GM11168 (cell line): ENCODE data around the gene SKOR1.

Experiments
- in situ Hi-C: fragments of 300-500 bp; cut with MboI; formaldehyde crosslinking; loops from one replicate; pipeline ENCODE4 v1.12.0; 2022; ENCODE audit warnings: low sequenced_read_pairs; ENCODE audit not compliant: unreplicated experiment

Gene SKOR1

DNA sequence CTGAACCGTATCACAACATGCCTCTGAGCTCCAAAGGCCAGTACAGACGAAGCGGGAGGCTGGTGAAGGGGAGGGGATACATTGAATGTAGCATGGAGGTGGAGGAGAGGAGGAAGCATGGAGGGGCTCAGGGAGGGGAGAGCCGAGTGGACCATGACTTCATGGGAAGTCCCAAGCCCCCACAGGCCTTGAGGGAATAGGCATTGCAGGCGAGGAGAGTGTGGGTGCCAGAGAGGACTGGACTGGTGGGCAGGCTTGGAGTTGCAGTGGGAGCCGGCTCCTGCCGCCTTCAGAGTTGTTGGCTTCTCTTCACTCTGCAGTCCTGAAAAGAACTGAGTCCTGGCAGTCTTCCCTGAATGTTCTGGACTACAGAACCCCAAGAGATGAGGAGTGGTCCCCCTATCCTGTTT, 17.8 kb downstream of the SKOR1 start:
- in situ Hi-C loops: no loop called here

GRCh38 chr15:67843571-67844387, 18.5 kb downstream of the SKOR1 start:
- in situ Hi-C loops: no loop called here

- in situ Hi-C loops: no loop called here
Measured at GRCh38 chr15:67845974-67846373, 20.7 kb downstream of the SKOR1 start.

- in situ Hi-C loops: no loop called here
Measured at GRCh38 chr15:67849538-67849937, 24.2 kb downstream of the SKOR1 start.

GRCh38 chr15:67850336-67850735, 25.0 kb downstream of the SKOR1 start:
- in situ Hi-C loops: no loop called here

GRCh38 chr15:67850994-67851571, 25.8 kb downstream of the SKOR1 start:
- in situ Hi-C loops: no loop called here

DNA sequence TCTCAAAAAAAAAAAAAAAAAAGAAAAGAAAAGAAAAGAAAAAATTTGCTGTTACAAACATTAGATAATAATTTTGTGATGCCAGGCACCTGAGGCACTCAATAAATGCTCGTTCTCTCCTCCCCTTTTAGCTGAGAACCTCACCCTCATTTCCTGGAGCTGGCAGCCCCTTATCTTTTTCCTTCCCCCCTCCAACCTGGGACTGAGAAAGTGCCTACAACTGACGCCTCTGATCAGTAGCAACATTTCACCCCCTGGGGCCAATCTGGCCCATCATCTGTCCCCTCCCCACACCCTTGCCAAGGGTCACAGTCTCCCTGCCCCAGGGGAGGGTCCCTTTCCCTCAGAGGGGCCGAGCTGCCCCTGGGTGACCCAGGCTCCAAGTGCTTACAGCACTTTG, 27.1 kb downstream of the SKOR1 start:
- in situ Hi-C loops: no loop called here

GRCh38 chr15:67853454-67853853, 28.1 kb downstream of the SKOR1 start:
- in situ Hi-C loops: no loop called here

DNA sequence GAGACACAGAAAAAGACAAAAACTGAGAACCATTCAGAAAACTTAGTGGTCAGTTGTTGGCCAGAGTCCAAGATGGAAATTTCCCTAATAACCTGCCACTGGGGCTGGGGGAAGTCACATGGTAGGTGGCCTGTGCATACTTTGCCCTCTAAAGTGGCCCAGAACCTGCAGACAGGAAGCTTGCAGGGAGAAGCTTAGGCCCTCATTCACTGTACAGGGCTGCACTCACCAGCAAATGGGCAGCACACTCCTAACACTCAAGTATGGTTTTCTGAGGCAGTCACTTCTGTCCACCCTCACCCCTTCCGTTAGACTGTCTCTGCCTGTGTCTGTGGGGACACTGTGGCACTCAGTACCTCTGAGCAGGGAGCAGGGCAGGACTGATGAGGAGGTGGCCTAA, 29.0 kb downstream of the SKOR1 start:
- in situ Hi-C loops: no loop called here

DNA sequence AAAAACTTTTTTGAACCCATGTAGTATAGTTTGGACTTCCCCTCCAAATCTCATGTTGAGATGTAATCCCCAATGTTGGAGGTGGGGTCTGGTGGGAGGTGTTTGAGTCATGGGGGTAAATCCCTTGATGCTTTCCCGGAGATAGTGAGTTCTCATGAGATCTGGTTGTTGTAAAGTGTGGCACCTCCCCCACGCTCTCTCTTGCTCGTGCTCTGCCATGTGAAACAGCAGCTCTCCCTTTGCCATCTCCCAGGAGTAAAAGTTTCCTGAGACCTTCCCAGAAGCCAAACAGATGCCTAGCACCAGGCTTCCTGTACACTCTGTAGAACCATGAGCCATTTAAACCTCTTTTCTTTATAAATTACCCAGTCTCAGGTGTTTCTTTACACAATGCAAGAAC, 30.5 kb downstream of the SKOR1 start:
- in situ Hi-C loops: no loop called here

DNA sequence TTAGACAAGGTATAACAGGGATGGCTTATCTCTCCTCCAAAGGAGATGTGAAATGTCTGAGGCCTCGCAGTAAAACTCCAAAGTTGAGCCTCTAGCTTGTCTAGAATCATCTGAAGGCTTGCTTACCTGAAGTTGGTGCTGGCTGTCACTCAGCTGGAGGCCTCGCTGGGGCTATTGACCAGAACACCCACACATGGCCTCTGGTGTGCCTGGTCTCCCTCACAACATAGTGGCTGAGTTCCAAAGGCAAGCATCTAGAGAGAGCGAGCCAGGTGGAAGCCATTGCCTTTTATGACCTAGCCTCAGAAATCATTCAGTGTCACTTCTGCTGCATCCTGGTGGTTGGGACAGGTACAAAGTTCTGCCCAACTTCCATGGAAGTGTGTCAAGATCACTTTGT, 31.9 kb downstream of the SKOR1 start:
- in situ Hi-C loops: no loop called here

- in situ Hi-C loops: no loop called here
Measured at GRCh38 chr15:67859331-67859946, 34.1 kb downstream of the SKOR1 start.

DNA sequence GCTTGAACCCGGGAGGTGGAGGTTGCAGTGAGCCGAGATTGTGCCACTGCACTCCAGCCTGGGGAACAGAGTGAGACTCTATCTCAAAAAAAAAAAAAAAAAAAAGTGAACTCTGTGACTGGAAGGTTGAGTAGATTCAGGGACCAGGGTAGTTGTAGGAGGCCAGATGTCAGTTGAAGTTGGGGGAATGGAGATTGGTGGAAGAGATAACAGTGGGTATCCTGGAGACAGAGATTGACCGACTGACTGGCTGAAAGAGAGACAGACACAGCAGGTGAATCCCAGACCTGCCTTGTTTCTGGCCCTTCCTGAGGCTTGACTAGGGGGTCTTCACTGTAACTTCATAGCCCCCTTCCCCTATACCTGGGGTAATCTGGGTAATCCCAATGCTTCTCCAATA, 36.7 kb downstream of the SKOR1 start:
- in situ Hi-C loops: loop anchor here (10.0 kb wide), 1 partner anchor 303 kb away; no protein-coding TSS in a partner anchor

GRCh38 chr15:67862750-67863441, 37.6 kb downstream of the SKOR1 start:
- in situ Hi-C loops: loop anchor here (10.0 kb wide), 1 partner anchor 302 kb away; no protein-coding TSS in a partner anchor

- in situ Hi-C loops: loop anchor here (10.0 kb wide), 1 partner anchor 301 kb away; no protein-coding TSS in a partner anchor
Measured at GRCh38 chr15:67863442-67863987, 38.2 kb downstream of the SKOR1 start.

- in situ Hi-C loops: loop anchor here (10.0 kb wide), 1 partner anchor 299 kb away; no protein-coding TSS in a partner anchor
Measured at GRCh38 chr15:67865331-67865730, 40.0 kb downstream of the SKOR1 start.

- in situ Hi-C loops: loop anchor here (10.0 kb wide), 1 partner anchor 299 kb away; no protein-coding TSS in a partner anchor
Measured at GRCh38 chr15:67865766-67866165, 40.5 kb downstream of the SKOR1 start.

DNA sequence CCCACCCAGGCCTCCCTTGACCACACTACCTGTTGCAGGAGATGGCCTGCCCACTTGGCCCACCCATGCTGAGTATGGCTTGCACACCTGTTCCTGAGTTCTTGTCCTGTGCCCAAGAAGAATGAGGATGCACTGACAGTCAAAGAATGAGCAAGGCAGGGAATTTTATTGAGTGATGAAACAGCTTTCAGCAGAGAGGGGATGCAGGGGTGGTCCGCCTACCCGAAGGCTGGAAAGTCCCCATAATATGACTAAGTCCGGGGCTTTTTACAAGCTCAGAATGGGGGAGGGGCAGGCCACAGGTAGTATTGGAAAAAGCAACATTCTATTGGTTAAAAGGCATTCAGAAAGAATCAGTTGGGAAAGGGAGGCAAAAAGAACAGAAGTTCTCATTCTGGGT, 44.4 kb downstream of the SKOR1 start:
- in situ Hi-C loops: loop anchor here (10.0 kb wide), 2 partner anchors 185 to 295 kb away; partner anchors contain the start of gene PIAS1

GRCh38 chr15:67870868-67871408, 45.6 kb downstream of the SKOR1 start:
- in situ Hi-C loops: loop anchor here (10.0 kb wide), 1 partner anchor 184 kb away; the partner anchor contains the start of gene PIAS1

DNA sequence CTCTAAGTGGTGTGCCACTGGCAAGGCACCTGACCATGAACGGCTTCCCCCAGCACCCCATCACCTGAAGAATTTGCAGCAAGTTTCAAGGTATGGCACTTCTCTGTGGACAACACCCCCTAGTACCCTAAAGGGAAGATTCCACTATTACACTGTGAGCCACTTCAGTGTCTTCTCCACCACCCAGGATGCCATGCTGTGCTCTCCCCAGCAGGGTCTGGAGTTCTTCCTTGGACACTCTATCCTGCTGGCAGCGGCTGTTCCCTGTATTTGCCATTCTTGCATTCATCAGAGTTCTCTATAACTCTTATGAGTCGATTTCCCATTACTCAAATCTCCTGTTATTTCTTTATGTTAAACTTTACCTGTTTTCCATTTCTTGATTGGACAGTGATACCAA, 48.5 kb downstream of the SKOR1 start:
- in situ Hi-C loops: loop anchor here (10.0 kb wide), 1 partner anchor 181 kb away; the partner anchor contains the start of gene PIAS1
